Adrenal gland (tissue), 12 donors: Measurements from ENCODE around the gene CBLL1. TPM values are rescaled to one million over a fixed set of nuclear protein-coding genes. Genes with fewer than 3 reads are reported as not detected.

Experiments
- DNase-seq, 7 donors: peaks; one replicate each; pipeline ENCODE4 v3.0.0-alpha.2; 2019 to 2020
- H3K27ac ChIP-seq, 5 donors: fragments of 200-600 bp; sonication (generic) in 4 of 5; 1 replicate in 3 of 5; 2 replicates in 2 of 5; pipeline versions ENCODE4 v1.5.1 to v1.8.0; 2016 to 2020; ENCODE audit warnings: mild to moderate bottlenecking in 1 of 5
- H3K27me3 ChIP-seq: fragments of 200-600 bp; 2 replicates; pipeline ENCODE4 v1.8.0; 2021
- H3K36me3 ChIP-seq, 2 donors: fragments of 200-600 bp; replicated peaks in 1 of 2; 1 replicate in 1 of 2; 2 replicates in 1 of 2; pipeline versions ENCODE4 v1.5.1 to v1.8.0; 2018 to 2022
- H3K4me1 ChIP-seq, 2 donors: fragments of 200-600 bp; replicated peaks in 1 of 2; 1 replicate in 1 of 2; 2 replicates in 1 of 2; pipeline versions ENCODE4 v1.5.1 to v1.8.0; 2018 to 2021
- H3K4me3 ChIP-seq, 4 donors: fragments of 200-600 bp; sonication (generic) in 3 of 4; one replicate each; pipeline ENCODE4 v1.5.1; 2016 to 2018
- H3K9me3 ChIP-seq, 3 donors: fragments of 200-600 bp; sonication (generic) in 1 of 3; replicated peaks in 1 of 3; 1 replicate in 2 of 3; 2 replicates in 1 of 3; pipeline versions ENCODE4 v1.5.1 to v1.8.0; 2016 to 2021
- POLR2A ChIP-seq, 2 donors: fragments of 450-650 bp; IDR thresholded peaks; one replicate each; pipeline ENCODE4 v1.6.1; 2017; ENCODE audit warnings: antibody characterized with exemption in 2 of 2, mild to moderate bottlenecking in 2 of 2, moderate library complexity in 1 of 2
- WGBS, 4 donors: extraction: QIAGEN DNeasy Blood & Tissue Kit in 2 of 4; methylation state at CpG; one replicate each; pipeline versions ENCODE4 v1.1.5 to v1.1.7; 2013 to 2017; 5-methylcytosine and 5-hydroxymethylcytosine counted together
- intact Hi-C, 2 donors: fragments of 100-400 bp; cut with DNase I; formaldehyde crosslinking; loops; one replicate each; pipeline versions ENCODE4 v1.14.1 to v1.15.0; 2022 to 2023
- polyA plus RNA-seq, 3 donors: library from polyadenylated mRNA; stranded (reverse); fragments of 200-250 nt in 2 of 3; fragments of 350-450 nt in 1 of 3; fragmentation: Illumina TruSeq in 1 of 3; extraction: RNeasy Lipid Tissue Mini Kit (QIAGEN cat#74804) in 1 of 3; gene quantifications; one replicate each; pipeline ENCODE4 v1.2.3, GENCODE V29; 2013 to 2014
- total RNA-seq, 9 donors: library from RNA; depleted of rRNA in 4 of 9; stranded (reverse); fragments of >200 nt in 4 of 9; fragments of 120-200 nt in 1 of 9; fragmentation: NEBNext Ultra II Directional in 1 of 9; extraction: Animal tissue kit (Norgen Biotek cat#: 25700) in 1 of 9; gene quantifications; one replicate each; pipeline versions ENCODE4 v1.1.0 to v1.2.4, GENCODE V29; 2013 to 2023
- TF ChIP-seq, protein P1 (sequence below), 6 experiments: fragments of 450-650 bp in 4 of 6; fragments of 200-600 bp in 2 of 6; sonication (generic) in 1 of 6; IDR thresholded peaks; 1 replicate in 5 of 6; 2 replicates in 1 of 6; pipeline versions ENCODE4 v1.5.1 to v1.8.0; 2016 to 2021; ENCODE audit warnings: antibody characterized with exemption in 6 of 6, mild to moderate bottlenecking in 2 of 6, moderate library complexity in 1 of 6
- donor health status: healthy with polysubstance abuse.
- donor health status: Bipolar disorder and iron deficiency.
- donor health status: DM: yes; HTN: yes; CAD: no.
- donor health status: DM: no; HTN: no; CAD: no.
- donor health status: DM: no; HTN: no; CAD: no.
- donor health status: DM: yes; HTN: yes; CAD: no.

The CBLL1 gene
- total and polyA plus RNA-seq, 12 donors: 4.0 to 34.1 (median 19.8) TPM

DNA sequence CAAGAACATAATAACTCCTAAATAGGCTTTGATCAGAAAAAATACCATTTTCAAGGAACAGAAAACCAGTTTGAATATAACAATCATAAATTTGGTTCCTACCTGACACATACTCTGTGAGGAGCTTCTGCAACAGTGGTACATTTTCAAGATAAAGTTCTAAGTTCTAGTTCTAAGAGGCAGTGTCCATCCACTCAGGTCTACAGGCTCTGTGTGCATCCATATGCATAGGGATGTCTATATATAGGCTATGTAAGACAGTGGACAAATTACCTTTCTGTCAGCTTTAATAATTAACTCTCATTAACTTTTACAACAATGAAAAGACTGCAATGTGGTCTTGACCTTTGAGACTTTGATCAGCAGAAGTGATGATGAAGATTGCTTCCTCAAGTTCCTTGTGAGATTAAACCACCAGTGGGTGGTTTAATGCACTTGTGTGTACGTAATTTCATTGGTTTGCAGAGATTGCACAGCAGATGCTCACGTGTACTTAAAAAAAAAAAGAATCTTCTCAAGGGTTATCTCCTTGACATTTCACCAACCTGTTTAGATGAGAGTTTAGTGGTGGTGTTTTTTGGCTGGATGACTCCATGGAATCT is 59.2 kb downstream of the CBLL1 start, which contains the start of gene SLC26A3:
TSS of gene SLC26A3 (minus strand) at position 215 of the 602 bp plus-strand sequence. CDS start 8,714 bp downstream, outside the sequence.
- WGBS, 4 donors: 51 to 70% (median 56%) methylated on average over 2 of the region's 2 CpGs

DNA sequence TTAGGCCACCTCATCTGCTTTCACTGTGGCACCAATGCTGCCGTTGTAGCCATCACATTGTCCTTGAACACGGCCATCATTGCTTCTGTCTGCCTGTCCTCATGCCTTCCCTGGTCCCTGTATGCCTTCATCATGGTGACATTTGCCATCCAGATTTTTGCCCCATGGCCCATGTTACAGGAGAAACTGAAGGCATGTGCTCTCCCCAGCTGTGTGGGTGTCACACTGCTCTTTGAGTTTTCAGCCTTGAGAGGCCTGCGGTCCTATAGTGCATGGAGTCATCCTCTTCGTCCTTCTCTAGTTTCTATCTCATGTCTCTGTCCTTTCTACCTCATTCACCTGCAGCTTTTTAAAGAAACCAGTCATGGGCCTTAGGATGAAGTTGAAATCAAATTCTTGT is 65.2 kb downstream of the CBLL1 start:
- H3K36me3 ChIP-seq: no peaks in the 10 kb centered on the region
- no peak for TF ChIP-seq POLR2A (IDR thresholded peaks at IDR 0.05)
- TF ChIP-seq, protein P1, sequence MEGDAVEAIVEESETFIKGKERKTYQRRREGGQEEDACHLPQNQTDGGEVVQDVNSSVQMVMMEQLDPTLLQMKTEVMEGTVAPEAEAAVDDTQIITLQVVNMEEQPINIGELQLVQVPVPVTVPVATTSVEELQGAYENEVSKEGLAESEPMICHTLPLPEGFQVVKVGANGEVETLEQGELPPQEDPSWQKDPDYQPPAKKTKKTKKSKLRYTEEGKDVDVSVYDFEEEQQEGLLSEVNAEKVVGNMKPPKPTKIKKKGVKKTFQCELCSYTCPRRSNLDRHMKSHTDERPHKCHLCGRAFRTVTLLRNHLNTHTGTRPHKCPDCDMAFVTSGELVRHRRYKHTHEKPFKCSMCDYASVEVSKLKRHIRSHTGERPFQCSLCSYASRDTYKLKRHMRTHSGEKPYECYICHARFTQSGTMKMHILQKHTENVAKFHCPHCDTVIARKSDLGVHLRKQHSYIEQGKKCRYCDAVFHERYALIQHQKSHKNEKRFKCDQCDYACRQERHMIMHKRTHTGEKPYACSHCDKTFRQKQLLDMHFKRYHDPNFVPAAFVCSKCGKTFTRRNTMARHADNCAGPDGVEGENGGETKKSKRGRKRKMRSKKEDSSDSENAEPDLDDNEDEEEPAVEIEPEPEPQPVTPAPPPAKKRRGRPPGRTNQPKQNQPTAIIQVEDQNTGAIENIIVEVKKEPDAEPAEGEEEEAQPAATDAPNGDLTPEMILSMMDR (IDR thresholded peaks at IDR 0.05): no peak
- intact Hi-C loops: no loop called here
- H3K27ac ChIP-seq: no peak overlapping the region
- H3K4me1 ChIP-seq: no peaks in the 10 kb centered on the region
- no peak overlapping the region for H3K4me3 ChIP-seq
- WGBS, 4 donors: 80 to 84% (median 83%) methylated on average over 4 of the region's 4 CpGs
- no peak for DNase-seq
- peaks cover 5% of the 10 kb centered on the region for H3K27me3 ChIP-seq
- H3K9me3 ChIP-seq: peaks cover 0 to 7% (median 0%) of the 10 kb centered on the region in 3 donors

More for the DNA sequence above, 59.2 kb downstream of the CBLL1 start, which contains the start of gene SLC26A3:
- intact Hi-C loops: no loop called here
- Histone ChIP-seq H3K36me3 (no peaks in the 10 kb centered on the region), H3K27me3 (peaks cover 8% of the 10 kb centered on the region), H3K4me1 (no peaks in the 10 kb centered on the region), H3K9me3 (no peaks in the 10 kb centered on the region), H3K27ac (no peak within 1 kb of the TSS), H3K4me3 (no peak within 1 kb of the TSS)
- no peak for DNase-seq
- TF ChIP-seq, protein P1 (IDR thresholded peaks at IDR 0.05): no peak
- no peak for TF ChIP-seq POLR2A (IDR thresholded peaks at IDR 0.05)

DNA sequence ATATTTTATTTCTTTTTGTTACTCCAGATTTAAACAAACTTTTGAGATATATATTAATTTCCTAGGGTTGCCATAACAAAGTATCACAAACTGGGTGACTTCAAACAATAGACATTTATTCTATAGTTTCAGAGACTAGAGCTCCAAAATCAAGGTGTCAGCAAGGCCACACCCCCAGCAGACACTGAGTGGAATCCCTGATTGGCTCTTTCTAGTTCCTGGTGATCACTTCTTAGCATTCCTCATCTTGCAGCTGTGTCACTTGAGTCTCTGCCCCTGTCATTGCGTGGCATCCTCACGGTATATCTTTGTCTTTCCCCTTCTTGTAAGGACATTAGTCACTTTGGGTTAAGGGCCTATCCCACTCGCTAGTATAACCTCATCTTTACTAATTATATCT is 66.7 kb downstream of the CBLL1 start:
- WGBS, 4 donors: 75 to 84% (median 80%) methylated on average over 3 of the region's 3 CpGs
- no peak overlapping the region for H3K4me3 ChIP-seq
- H3K36me3 ChIP-seq: no peaks in the 10 kb centered on the region
- no peaks in the 10 kb centered on the region for H3K4me1 ChIP-seq
- intact Hi-C loops: no loop called here
- peaks cover 5% of the 10 kb centered on the region for H3K27me3 ChIP-seq
- DNase-seq: no peak
- H3K27ac ChIP-seq: no peak overlapping the region
- H3K9me3 ChIP-seq: peaks cover 0 to 7% (median 0%) of the 10 kb centered on the region in 3 donors
- TF ChIP-seq POLR2A (IDR thresholded peaks at IDR 0.05): no peak
- TF ChIP-seq, protein P1 (IDR thresholded peaks at IDR 0.05): no peak

Other genes with a start within 250 kb of the CBLL1 start
- 10 to 100 TPM; 12.3 to 43.8 (median 32.8) TPM for gene COG5, start 180.2 kb upstream of the CBLL1 start, total RNA-seq
- 10 to 100 TPM in 1 of 3 donors, 1 to 10 TPM in 2; 4.4 to 38.9 (median 5.8) TPM for gene COG5, start 180.2 kb upstream of the CBLL1 start, polyA plus RNA-seq
- 10 to 100 TPM in 2 of 9 donors, 1 to 10 TPM in 7; 4.3 to 12.7 (median 7.1) TPM for gene DUS4L, start 180.2 kb upstream of the CBLL1 start, total RNA-seq
- gene DUS4L, start 180.2 kb upstream of the CBLL1 start, polyA plus RNA-seq: 10 to 100 TPM in 1 of 3 donors, 1 to 10 TPM in 2; 4.2 to 10.1 (median 4.8) TPM
- gene BCAP29, start 163.9 kb upstream of the CBLL1 start, total RNA-seq: 100 to 1,000 TPM in 1 of 9 donors, 10 to 100 TPM in 8; 35.0 to 158 (median 51.1) TPM
- gene BCAP29, start 163.9 kb upstream of the CBLL1 start, polyA plus RNA-seq: 10 to 100 TPM; 39.5 to 67.9 (median 50.9) TPM
- under 1 TPM in 8 of 9 donors, not detected in 1; 0.06 to 0.78 (median 0.29) TPM for gene SLC26A4, start 83.3 kb upstream of the CBLL1 start, total RNA-seq
- gene SLC26A4, start 83.3 kb upstream of the CBLL1 start, polyA plus RNA-seq: under 1 TPM; 0.13 to 0.16 (median 0.16) TPM
- gene SLC26A3, start 59.1 kb downstream of the CBLL1 start, total RNA-seq: under 1 TPM in 2 of 9 donors, not detected in 7; 0.38 to 0.50 TPM
- gene SLC26A3, start 59.1 kb downstream of the CBLL1 start, polyA plus RNA-seq: under 1 TPM in 2 of 3 donors, not detected in 1; 0.03 to 0.48 TPM
- 100 to 1,000 TPM in 8 of 9 donors, 10 to 100 TPM in 1; 72.4 to 616 (median 153) TPM for gene DLD, start 147.0 kb downstream of the CBLL1 start, total RNA-seq
- 100 to 1,000 TPM in 1 of 3 donors, 10 to 100 TPM in 2; 21.6 to 372 (median 26.4) TPM for gene DLD, start 147.0 kb downstream of the CBLL1 start, polyA plus RNA-seq